Activated naive CD8-positive, alpha-beta T cell treated with anti-CD3 and anti-CD28 coated beads, Interleukin-2, amount 10 ng/mL, durations not matched to agents 7 days and 5 days (primary cell): ENCODE measurements around the gene PTPRN2. TPM values are rescaled to one million over a fixed set of nuclear protein-coding genes. Genes with fewer than 3 reads are reported as not detected.
"Not testable (repeated sequence)": the region's sequence is repeated elsewhere in the genome, so short reads cannot be mapped to it uniquely, and the experiment has no call there.

ENCODE experiments used
- ATAC-seq: fragments of 150-1000 bp; cut with Tn5 transposase; one replicate; pipeline ENCODE4 v1.10.0; 2021; ENCODE audit warnings: low read depth, moderate library complexity
- POLR2A ChIA-PET: fragments of 350-600 bp; sonication (Branson Sonifier 250); formaldehyde crosslinking; loops from one replicate; lab custom pipeline; 2021; ENCODE audit warnings: antibody characterized with exemption; lab: Charles Lee
- DNase-seq: peaks from one replicate; pipeline ENCODE4 v3.0.0; 2021
- H3K27ac Mint-ChIP-seq: one replicate; pipeline ENCODE4 v1.8.0; 2022; ENCODE audit warnings: mild to moderate bottlenecking, mixed read lengths
- H3K27me3 Mint-ChIP-seq: one replicate; pipeline ENCODE4 v1.8.0; 2022; ENCODE audit warnings: mild to moderate bottlenecking, moderate library complexity, mixed read lengths
- H3K36me3 Mint-ChIP-seq: one replicate; pipeline ENCODE4 v1.8.0; 2021; ENCODE audit warnings: mild to moderate bottlenecking, mixed read lengths
- H3K4me1 Mint-ChIP-seq: one replicate; pipeline ENCODE4 v1.8.0; 2021; ENCODE audit warnings: mixed read lengths
- H3K4me3 Mint-ChIP-seq: one replicate; pipeline ENCODE4 v1.8.0; 2022; ENCODE audit warnings: mild to moderate bottlenecking, moderate library complexity, mixed read lengths
- H3K9me3 Mint-ChIP-seq: one replicate; pipeline ENCODE4 v1.8.0; 2021; ENCODE audit warnings: mixed read lengths
- total RNA-seq, 2 experiments: library from RNA; stranded (reverse); gene quantifications; one replicate each; pipeline ENCODE4 v1.2.3, GENCODE V29; 2021

The PTPRN2 gene
- total RNA-seq, 2 experiments from 2014 or later, result 4.5 to 4.9 TPM

- Mint-ChIP-seq H3K4me3 (no peak overlapping the region), H3K4me1 (no peaks in the 10 kb centered on the region), H3K27ac (no peak overlapping the region), H3K9me3 (no peaks in the 10 kb centered on the region), H3K36me3 (no peaks in the 10 kb centered on the region), H3K27me3 (peaks cover 5% of the 10 kb centered on the region)
- POLR2A ChIA-PET, result no interaction called here
- no peak for DNase-seq
- ATAC-seq, result no peak
Observed at GRCh38 chr7:157740251-157740798, 847.3 kb downstream of the PTPRN2 start.

GRCh38 chr7:157739650-157740049 lies 848.0 kb downstream of the PTPRN2 start:
- Mint-ChIP-seq H3K4me1 (no peaks in the 10 kb centered on the region), H3K9me3 (no peaks in the 10 kb centered on the region), H3K27me3 (peaks cover 5% of the 10 kb centered on the region), H3K4me3 (no peak overlapping the region), H3K27ac (no peak overlapping the region), H3K36me3 (no peaks in the 10 kb centered on the region)
- POLR2A ChIA-PET, result no interaction called here
- DNase-seq (no peak), ATAC-seq (no peak)

GRCh38 chr7:157739031-157739430 lies 848.6 kb downstream of the PTPRN2 start:
- no peaks in the 10 kb centered on the region for H3K4me1 Mint-ChIP-seq
- H3K36me3 Mint-ChIP-seq, result no peaks in the 10 kb centered on the region
- no peak for ATAC-seq
- H3K27ac Mint-ChIP-seq, result no peak overlapping the region
- no peak overlapping the region for H3K4me3 Mint-ChIP-seq
- POLR2A ChIA-PET, result no interaction called here
- peaks cover 2% of the 10 kb centered on the region for H3K9me3 Mint-ChIP-seq
- H3K27me3 Mint-ChIP-seq, result peaks cover 5% of the 10 kb centered on the region
- no peak for DNase-seq

GRCh38 chr7:157738066-157738460 lies 849.6 kb downstream of the PTPRN2 start:
- peaks cover 2% of the 10 kb centered on the region for H3K9me3 Mint-ChIP-seq
- no peak for DNase-seq
- POLR2A ChIA-PET, result no interaction called here
- H3K36me3 Mint-ChIP-seq, result no peaks in the 10 kb centered on the region
- no peak overlapping the region for H3K27ac Mint-ChIP-seq
- peaks cover 5% of the 10 kb centered on the region for H3K27me3 Mint-ChIP-seq
- ATAC-seq, result no peak
- no peaks in the 10 kb centered on the region for H3K4me1 Mint-ChIP-seq
- H3K4me3 Mint-ChIP-seq, result no peak overlapping the region

GRCh38 chr7:157737151-157738065 lies 850.2 kb downstream of the PTPRN2 start:
- Mint-ChIP-seq H3K27ac (no peak overlapping the region), H3K27me3 (peaks cover 5% of the 10 kb centered on the region), H3K4me3 (no peak overlapping the region), H3K36me3 (no peaks in the 10 kb centered on the region), H3K4me1 (no peaks in the 10 kb centered on the region), H3K9me3 (peaks cover 2% of the 10 kb centered on the region)
- POLR2A ChIA-PET, result no interaction called here
- ATAC-seq, result no peak
- no peak for DNase-seq

- Mint-ChIP-seq H3K4me3 (no peak overlapping the region), H3K9me3 (peaks cover 2% of the 10 kb centered on the region), H3K27ac (no peak overlapping the region), H3K4me1 (no peaks in the 10 kb centered on the region), H3K27me3 (peaks cover 5% of the 10 kb centered on the region), H3K36me3 (no peaks in the 10 kb centered on the region)
- DNase-seq (no peak), ATAC-seq (no peak)
- POLR2A ChIA-PET, result no interaction called here
Observed at GRCh38 chr7:157736341-157736740, 851.3 kb downstream of the PTPRN2 start.

GRCh38 chr7:157735826-157736225 lies 851.8 kb downstream of the PTPRN2 start:
- Mint-ChIP-seq H3K27ac (no peak overlapping the region), H3K4me1 (no peaks in the 10 kb centered on the region), H3K4me3 (no peak overlapping the region), H3K36me3 (no peaks in the 10 kb centered on the region), H3K27me3 (peaks cover 5% of the 10 kb centered on the region), H3K9me3 (peaks cover 2% of the 10 kb centered on the region)
- ATAC-seq, result no peak
- POLR2A ChIA-PET, result no interaction called here
- no peak for DNase-seq

DNA sequence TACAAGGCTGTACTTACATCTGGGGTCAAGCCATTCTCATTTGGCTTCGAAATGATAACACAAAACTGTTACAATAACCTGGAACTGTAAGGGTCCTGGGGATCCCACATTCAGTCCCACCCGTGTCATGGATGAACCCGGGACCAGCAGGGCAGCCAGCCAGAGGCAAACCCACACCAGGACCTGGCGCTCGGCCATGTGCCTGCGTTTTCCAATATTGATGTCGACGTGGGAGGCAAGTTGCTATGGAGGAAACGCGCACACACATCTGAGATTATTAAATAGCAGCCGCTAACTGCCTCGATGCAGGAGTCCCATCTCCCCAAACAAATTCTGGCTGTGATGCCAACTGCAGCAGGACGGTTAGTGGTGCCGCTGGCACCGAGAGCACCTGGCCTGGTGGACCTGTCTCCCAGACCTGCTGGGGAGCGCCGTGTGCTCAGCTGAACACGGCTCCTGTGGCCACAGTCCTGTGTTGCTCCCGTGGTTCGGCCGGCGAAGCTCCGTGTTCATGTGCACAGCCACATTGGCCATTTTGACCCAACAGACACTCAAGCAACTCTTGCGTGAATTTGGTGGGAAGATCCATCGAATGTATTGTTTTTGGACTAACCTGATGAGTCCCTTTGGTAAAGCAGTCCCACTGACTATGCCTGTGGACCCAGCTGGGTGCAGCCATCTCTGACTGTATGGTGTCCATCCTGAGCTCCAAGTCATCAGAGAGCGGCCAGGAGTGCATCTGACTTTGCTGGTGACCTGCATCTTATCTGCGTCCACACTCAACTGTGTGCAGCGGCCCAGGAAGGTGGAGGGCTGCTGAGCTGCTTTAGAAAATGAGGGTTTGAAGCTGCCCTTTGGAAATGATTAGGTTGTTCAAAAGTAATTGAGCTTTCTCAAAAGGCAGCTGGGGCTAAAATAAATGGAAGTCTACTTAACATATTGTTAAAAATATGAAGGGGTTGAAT lies 852.7 kb downstream of the PTPRN2 start:
- DNase-seq (no peak), ATAC-seq (no peak)
- H3K27me3 Mint-ChIP-seq, result peaks cover 3% of the 10 kb centered on the region
- peaks cover 2% of the 10 kb centered on the region for H3K9me3 Mint-ChIP-seq
- no peaks in the 10 kb centered on the region for H3K36me3 Mint-ChIP-seq
- no peak overlapping the region for H3K4me3 Mint-ChIP-seq
- H3K27ac Mint-ChIP-seq, result no peak overlapping the region
- no peaks in the 10 kb centered on the region for H3K4me1 Mint-ChIP-seq
- POLR2A ChIA-PET, result no interaction called here

GRCh38 chr7:157733760-157734395 lies 853.7 kb downstream of the PTPRN2 start:
- H3K27me3 Mint-ChIP-seq, POLR2A ChIA-PET, ATAC-seq, H3K4me3 Mint-ChIP-seq, H3K27ac Mint-ChIP-seq, H3K4me1 Mint-ChIP-seq, H3K9me3 Mint-ChIP-seq, DNase-seq, H3K36me3 Mint-ChIP-seq: not testable (repeated sequence)

DNA sequence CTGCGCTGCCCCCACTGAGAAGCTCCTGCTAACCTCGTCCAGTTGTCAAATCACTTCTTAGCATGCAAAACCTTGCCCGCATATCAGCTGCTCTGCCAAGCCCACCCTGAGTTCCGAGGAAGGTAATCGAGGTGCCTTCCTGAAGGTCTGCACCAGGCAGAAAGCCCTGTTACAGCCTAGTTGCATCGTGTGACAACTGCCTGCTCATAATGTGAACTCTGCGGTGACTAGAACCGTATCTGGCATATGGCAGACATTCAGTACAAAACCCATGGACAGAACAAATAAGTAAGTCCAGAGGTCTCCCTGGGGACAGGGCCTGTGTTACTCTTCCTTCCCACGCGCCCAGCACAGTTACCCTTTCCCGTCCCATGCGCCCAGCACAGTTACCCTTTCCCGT lies 856.5 kb downstream of the PTPRN2 start:
- ATAC-seq (no peak), DNase-seq (no peak)
- H3K36me3 Mint-ChIP-seq, result no peaks in the 10 kb centered on the region
- H3K27ac Mint-ChIP-seq, result no peak overlapping the region
- peaks cover 4% of the 10 kb centered on the region for H3K27me3 Mint-ChIP-seq
- no peaks in the 10 kb centered on the region for H3K4me1 Mint-ChIP-seq
- no peak overlapping the region for H3K4me3 Mint-ChIP-seq
- POLR2A ChIA-PET, result no interaction called here
- H3K9me3 Mint-ChIP-seq, result peaks cover 2% of the 10 kb centered on the region

GRCh38 chr7:157730614-157731013 lies 857.0 kb downstream of the PTPRN2 start:
- POLR2A ChIA-PET, result no interaction called here
- H3K4me3 Mint-ChIP-seq, result no peak overlapping the region

GRCh38 chr7:157729566-157729965 lies 858.1 kb downstream of the PTPRN2 start:
- ATAC-seq (no peak), DNase-seq (no peak)
- H3K4me3 Mint-ChIP-seq, result no peak overlapping the region
- POLR2A ChIA-PET, result no interaction called here
- H3K36me3 Mint-ChIP-seq, result no peaks in the 10 kb centered on the region
- H3K9me3 Mint-ChIP-seq, result peaks cover 2% of the 10 kb centered on the region
- no peak overlapping the region for H3K27ac Mint-ChIP-seq
- H3K27me3 Mint-ChIP-seq, result peaks cover 4% of the 10 kb centered on the region
- no peaks in the 10 kb centered on the region for H3K4me1 Mint-ChIP-seq

More at GRCh38 chr7:157730614-157731013, 857.0 kb downstream of the PTPRN2 start:
- Mint-ChIP-seq H3K27ac (no peak overlapping the region), H3K4me1 (no peaks in the 10 kb centered on the region), H3K36me3 (no peaks in the 10 kb centered on the region), H3K27me3 (peaks cover 4% of the 10 kb centered on the region), H3K9me3 (peaks cover 2% of the 10 kb centered on the region)
- ATAC-seq (no peak), DNase-seq (no peak)
